K562 (cell line): ENCODE data around the gene SSU72. TPM values are rescaled to one million over a fixed set of nuclear protein-coding genes. Genes with fewer than 3 reads are reported as not detected.

Source experiments
- ATAC-seq: fragments of 200-7000 bp; cut with Tn5 transposase; 3 replicates; pipeline ENCODE4 v1.9.1; 2020; ENCODE audit warnings: moderate library complexity
- BruUV-seq: library from RNA; stranded (reverse); fragments of 400-500 nt; replicated peaks from 2 replicates; lab custom pipeline; 2021; lab: Mats Ljungman, UMichigan
- CTCF ChIA-PET: fragments of 300-600 bp; formaldehyde crosslinking; extraction: SDS; loops from one replicate; lab custom pipeline; 2021; ENCODE audit warnings: low intra/inter-chr PET ratio; lab: Yijun Ruan, JAX
- POLR2A ChIA-PET: fragments of 300-600, 350-650 bp; sonication (Branson Sonifier 250); formaldehyde crosslinking; extraction: SDS; loops from one replicate; lab custom pipeline; 2021; ENCODE audit warnings: antibody characterized with exemption, inconsistent platforms; lab: Yijun Ruan, JAX
- DNase-seq, 4 experiments: peaks; one replicate each; pipeline versions ENCODE4 v3.0.0 to v3.0.0-alpha.2; 2011 to 2018; ENCODE audit warnings: low spot score in 3 of 4, mixed read lengths in 3 of 4; ENCODE audit errors: extremely low read depth in 1 of 4
- FAIRE-seq: peaks from 2 replicates; lab custom pipeline; 2011; peaks lifted over from hg19 to GRCh38; lab: Jason Lieb, UNC
- H2AFZ ChIP-seq: 2 replicates; pipeline ENCODE4 v1.6.0; 2011; ENCODE audit warnings: low read depth, low read length, control low read depth, inconsistent platforms
- H3K27ac ChIP-seq: fragments of 200-600 bp; 3 replicates; pipeline ENCODE4 v1.8.0; 2011; ENCODE audit warnings: low read depth, mild to moderate bottlenecking, control low read depth, inconsistent platforms, low read length, moderate library complexity, mixed read lengths; ENCODE audit errors: extremely low read depth
- H3K27me3 ChIP-seq, 2 experiments: fragments of 300-600 bp in 1 of 2; 2 replicates in 1 of 2; 3 replicates in 1 of 2; pipeline versions ENCODE4 v1.6.0 to v1.8.0; 2011; ENCODE audit warnings: inconsistent platforms in 2 of 2, low read length in 2 of 2, mild to moderate bottlenecking in 1 of 2, mixed read lengths in 1 of 2, moderate library complexity in 1 of 2; ENCODE audit not compliant: control insufficient read depth in 2 of 2, insufficient read depth in 2 of 2
- H3K36me3 ChIP-seq: fragments of 300-600 bp; 3 replicates; pipeline ENCODE4 v1.8.0; 2011; ENCODE audit warnings: mild to moderate bottlenecking, low read length, inconsistent platforms; ENCODE audit not compliant: control insufficient read depth, insufficient read depth
- H3K4me1 ChIP-seq, 2 experiments: fragments of 200-600 bp in 1 of 2; replicated peaks in 1 of 2; 2 replicates in 1 of 2; 3 replicates in 1 of 2; pipeline versions ENCODE4 v1.5.1 to v1.8.0; 2011; ENCODE audit warnings: inconsistent platforms in 2 of 2, low read length in 2 of 2, mild to moderate bottlenecking in 1 of 2, mixed read lengths in 1 of 2, moderate library complexity in 1 of 2; ENCODE audit not compliant: control insufficient read depth in 2 of 2, insufficient read depth in 2 of 2
- H3K4me2 ChIP-seq: 2 replicates; pipeline ENCODE4 v1.6.1; 2011; ENCODE audit warnings: low read length, control low read depth, inconsistent platforms, mixed read lengths; ENCODE audit not compliant: insufficient read depth
- H3K4me3 ChIP-seq: fragments of 200-600 bp; sonication (generic), shearing (Covaris generic); 2 replicates; pipeline ENCODE4 v1.5.1; 2016; ENCODE audit warnings: control low read depth, inconsistent platforms
- H3K79me2 ChIP-seq: fragments of 200-600 bp; 3 replicates; pipeline ENCODE4 v1.8.0; 2011; ENCODE audit warnings: low read length, inconsistent platforms; ENCODE audit not compliant: control insufficient read depth, insufficient read depth
- H3K9ac ChIP-seq, 2 experiments: 2 replicates each; pipeline versions ENCODE4 v1.6.0 to v1.6.1; 2011; ENCODE audit warnings: low read depth in 2 of 2, low read length in 2 of 2, control low read depth in 1 of 2, inconsistent platforms in 1 of 2, mild to moderate bottlenecking in 1 of 2, mixed read lengths in 1 of 2; ENCODE audit not compliant: insufficient read depth in 1 of 2
- H3K9me1 ChIP-seq: one replicate; pipeline ENCODE4 v1.6.0; 2011; ENCODE audit warnings: inconsistent platforms, mild to moderate bottlenecking, low read length, moderate library complexity; ENCODE audit not compliant: control insufficient read depth, insufficient read depth
- H3K9me3 ChIP-seq: replicated peaks from 2 replicates; pipeline ENCODE4 v1.5.1; 2011; ENCODE audit warnings: low read depth, low read length, inconsistent platforms; ENCODE audit not compliant: control insufficient read depth, insufficient read depth
- H4K20me1 ChIP-seq: replicated peaks from 2 replicates; pipeline ENCODE4 v1.6.1; 2011; ENCODE audit warnings: low read length, inconsistent platforms, mixed read lengths; ENCODE audit not compliant: control insufficient read depth, insufficient read depth
- PBX2 ChIP-seq, 2 experiments: IDR thresholded peaks in 1 of 2; conservative IDR thresholded peaks in 1 of 2; 2 replicates each; pipeline ENCODE4 v1.6.1; 2016; ENCODE audit warnings: low read depth in 2 of 2, mild to moderate bottlenecking in 1 of 2, missing compliant biosample characterization in 1 of 2, missing genetic modification characterization in 1 of 2, moderate library complexity in 1 of 2
- PTTG1 ChIP-seq: fragments of 450-650 bp; IDR thresholded peaks from 2 replicates; pipeline ENCODE4 v1.6.1; 2016; ENCODE audit warnings: low read depth, mild to moderate bottlenecking, missing genetic modification characterization, missing compliant biosample characterization
- ZBTB2 ChIP-seq: fragments of 450-650 bp; IDR thresholded peaks from 2 replicates; pipeline ENCODE4 v1.6.1; 2016; ENCODE audit warnings: antibody characterized with exemption
- ZNF282 ChIP-seq: sonication (generic); formaldehyde crosslinking; IDR thresholded peaks from 2 replicates; pipeline ENCODE4 v1.8.1; 2023; ENCODE audit warnings: missing genetic modification reagents
- ZNF584 ChIP-seq: fragments of 200-800 bp; sonication (Bioruptor generic); IDR thresholded peaks from 2 replicates; pipeline ENCODE4 v1.6.1; 2016; ENCODE audit warnings: low read depth, mild to moderate bottlenecking, missing genetic modification characterization, missing compliant biosample characterization
- WGBS: fragments of 100-300 bp; shearing (Covaris generic); methylation state at CpG from one replicate; pipeline ENCODE4 v1.1.6; 2016; ENCODE audit warnings: low coverage, mixed read lengths; ENCODE audit not compliant: insufficient coverage; ENCODE audit errors: missing lambda C conversion rate; 5-methylcytosine and 5-hydroxymethylcytosine counted together
- in situ Hi-C: fragments of 300-500 bp; cut with MboI; formaldehyde crosslinking; loops from 4 replicates; pipeline ENCODE4 v1.15.0; 2018; ENCODE audit warnings: inconsistent platforms, mixed read lengths
- intact Hi-C: fragments of 100-400 bp; cut with micrococcal nuclease; formaldehyde crosslinking; loops from 2 replicates; pipeline ENCODE4 v1.14.2; 2022
- polyA plus RNA-seq, 8 experiments: library from polyadenylated mRNA; depleted of rRNA in 4 of 8; stranded (reverse) in 5 of 8; unstranded in 3 of 8; fragments of >200 nt; fragmentation: Nextera tagmentation in 2 of 8; fragmentation: Illumina TruSeq in 1 of 8; extraction: Ambion mirVana in 2 of 8; extraction: Trizol in 1 of 8; gene quantifications; 2 replicates each; pipeline versions ENCODE4 v1.2.1 to v1.2.3, GENCODE V29; 2011 to 2014; ENCODE audit warnings: inconsistent platforms in 1 of 8, missing spikeins in 1 of 8
- total RNA-seq, 7 experiments: library from RNA; depleted of rRNA in 6 of 7; stranded (reverse); fragments of >200 nt in 6 of 7; fragmentation: Illumina TruSeq in 2 of 7; extraction: Trizol in 2 of 7; gene quantifications; 2 replicates each; pipeline versions ENCODE4 v1.2.1 to v1.2.3, GENCODE V29; 2011 to 2021; ENCODE audit warnings: low replicate concordance in 1 of 7
- TF ChIP-seq, protein P1 (sequence below), 2 experiments: IDR thresholded peaks; 2 replicates each; pipeline ENCODE4 v1.6.1; 2011; ENCODE audit warnings: borderline replicate concordance in 1 of 2, control low read depth in 1 of 2, low read depth in 1 of 2, low read length in 1 of 2, mild to moderate bottlenecking in 1 of 2, mixed read lengths in 1 of 2, moderate library complexity in 1 of 2; ENCODE audit not compliant: insufficient read depth in 1 of 2, insufficient read length in 1 of 2, poor library complexity in 1 of 2, severe bottlenecking in 1 of 2; ENCODE audit errors: extremely low read depth in 1 of 2
- TF ChIP-seq, protein P2 (sequence below): fragments of 250-450 bp; sonication (Bioruptor Pico); IDR thresholded peaks from 2 replicates; pipeline ENCODE4 v1.4.0; 2020

SSU72 gene
- total and polyA plus RNA-seq, 9 of the 15 experiments (the other 6 are each of a cell fraction or from before 2014, with no cell fraction given): 70.8 to 201 (median 94.6) TPM

- no peak overlapping the region for H3K4me2 ChIP-seq
- no peaks in the 10 kb centered on the region for H3K9me3 ChIP-seq
- peak; percentile 8 for ATAC-seq
- no peaks in the 10 kb centered on the region for H3K27me3 ChIP-seq
- FAIRE-seq: peak; percentile 69
- H3K27ac ChIP-seq: no peak overlapping the region
- no peak overlapping the region for H3K4me3 ChIP-seq
- peak overlapping the region in 1 of 2 experiments; percentile 73; a peak in 2 of 4 replicates for H3K9ac ChIP-seq
- in situ Hi-C loops: no loop called here
- DNase-seq: no peak
- ChIA-PET CTCF (no interaction called here), POLR2A (interaction anchor here (0.5 to 5.9 kb wide), 9 partner anchors 8 to 97 kb away, joined by 3 to 61 read pairs (median 3); partner anchors contain the start of gene MIB2)
- no peak overlapping the region for H2AFZ ChIP-seq
- H3K36me3 ChIP-seq: no peaks in the 10 kb centered on the region
- intact Hi-C loops: no loop called here
- H3K79me2 ChIP-seq: no peaks in the 10 kb centered on the region; the same call in 2 of the 3 replicates
- H4K20me1 ChIP-seq: no peaks in the 10 kb centered on the region; the same call in 1 of the 2 replicates
- peaks cover 14 to 89% of the 10 kb centered on the region in 2 experiments; a peak in 4 of 5 replicates for H3K4me1 ChIP-seq
- no peaks in the 10 kb centered on the region for H3K9me1 ChIP-seq
- WGBS: 11% methylated on average over 18 of the region's 18 CpGs
- no TSS peak for BruUV-seq
- TF ChIP-seq PTTG1 (tag): no peak
- TF ChIP-seq, protein P1, sequence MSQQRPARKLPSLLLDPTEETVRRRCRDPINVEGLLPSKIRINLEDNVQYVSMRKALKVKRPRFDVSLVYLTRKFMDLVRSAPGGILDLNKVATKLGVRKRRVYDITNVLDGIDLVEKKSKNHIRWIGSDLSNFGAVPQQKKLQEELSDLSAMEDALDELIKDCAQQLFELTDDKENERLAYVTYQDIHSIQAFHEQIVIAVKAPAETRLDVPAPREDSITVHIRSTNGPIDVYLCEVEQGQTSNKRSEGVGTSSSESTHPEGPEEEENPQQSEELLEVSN (IDR thresholded peaks at IDR 0.05; ENCODE audit: borderline replicate concordance in 1 of 2, extremely low read depth in 1 of 2, insufficient read depth in 1 of 2, insufficient read length in 1 of 2, low read depth in 1 of 2, low read length in 1 of 2, poor library complexity in 1 of 2, severe bottlenecking in 1 of 2): peak in 1 of 2 experiments; percentile 25
- TF ChIP-seq ZBTB2: 0 out of 2 replicates have a peak, but pooled peaks have one; percentile 28
- TF ChIP-seq, protein P2, sequence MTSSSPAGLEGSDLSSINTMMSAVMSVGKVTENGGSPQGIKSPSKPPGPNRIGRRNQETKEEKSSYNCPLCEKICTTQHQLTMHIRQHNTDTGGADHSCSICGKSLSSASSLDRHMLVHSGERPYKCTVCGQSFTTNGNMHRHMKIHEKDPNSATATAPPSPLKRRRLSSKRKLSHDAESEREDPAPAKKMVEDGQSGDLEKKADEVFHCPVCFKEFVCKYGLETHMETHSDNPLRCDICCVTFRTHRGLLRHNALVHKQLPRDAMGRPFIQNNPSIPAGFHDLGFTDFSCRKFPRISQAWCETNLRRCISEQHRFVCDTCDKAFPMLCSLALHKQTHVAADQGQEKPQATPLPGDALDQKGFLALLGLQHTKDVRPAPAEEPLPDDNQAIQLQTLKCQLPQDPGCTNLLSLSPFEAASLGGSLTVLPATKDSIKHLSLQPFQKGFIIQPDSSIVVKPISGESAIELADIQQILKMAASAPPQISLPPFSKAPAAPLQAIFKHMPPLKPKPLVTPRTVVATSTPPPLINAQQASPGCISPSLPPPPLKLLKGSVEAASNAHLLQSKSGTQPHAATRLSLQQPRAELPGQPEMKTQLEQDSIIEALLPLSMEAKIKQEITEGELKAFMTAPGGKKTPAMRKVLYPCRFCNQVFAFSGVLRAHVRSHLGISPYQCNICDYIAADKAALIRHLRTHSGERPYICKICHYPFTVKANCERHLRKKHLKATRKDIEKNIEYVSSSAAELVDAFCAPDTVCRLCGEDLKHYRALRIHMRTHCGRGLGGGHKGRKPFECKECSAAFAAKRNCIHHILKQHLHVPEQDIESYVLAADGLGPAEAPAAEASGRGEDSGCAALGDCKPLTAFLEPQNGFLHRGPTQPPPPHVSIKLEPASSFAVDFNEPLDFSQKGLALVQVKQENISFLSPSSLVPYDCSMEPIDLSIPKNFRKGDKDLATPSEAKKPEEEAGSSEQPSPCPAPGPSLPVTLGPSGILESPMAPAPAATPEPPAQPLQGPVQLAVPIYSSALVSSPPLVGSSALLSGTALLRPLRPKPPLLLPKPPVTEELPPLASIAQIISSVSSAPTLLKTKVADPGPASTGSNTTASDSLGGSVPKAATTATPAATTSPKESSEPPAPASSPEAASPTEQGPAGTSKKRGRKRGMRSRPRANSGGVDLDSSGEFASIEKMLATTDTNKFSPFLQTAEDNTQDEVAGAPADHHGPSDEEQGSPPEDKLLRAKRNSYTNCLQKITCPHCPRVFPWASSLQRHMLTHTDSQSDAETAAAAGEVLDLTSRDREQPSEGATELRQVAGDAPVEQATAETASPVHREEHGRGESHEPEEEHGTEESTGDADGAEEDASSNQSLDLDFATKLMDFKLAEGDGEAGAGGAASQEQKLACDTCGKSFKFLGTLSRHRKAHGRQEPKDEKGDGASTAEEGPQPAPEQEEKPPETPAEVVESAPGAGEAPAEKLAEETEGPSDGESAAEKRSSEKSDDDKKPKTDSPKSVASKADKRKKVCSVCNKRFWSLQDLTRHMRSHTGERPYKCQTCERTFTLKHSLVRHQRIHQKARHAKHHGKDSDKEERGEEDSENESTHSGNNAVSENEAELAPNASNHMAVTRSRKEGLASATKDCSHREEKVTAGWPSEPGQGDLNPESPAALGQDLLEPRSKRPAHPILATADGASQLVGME (CRISPR knock-in tag): no peak
- TF ChIP-seq PBX2 (CRISPR knock-in tag; IDR thresholded peaks at IDR 0.05; ENCODE audit: low read depth): no peak
- TF ChIP-seq PBX2 (tag; conservative IDR thresholded peaks at IDR 0.05; ENCODE audit: low read depth): no peak
- TF ChIP-seq ZNF282 (CRISPR knock-in tag): no peak
- no peak for TF ChIP-seq ZNF584 (CRISPR knock-in tag)
Observed at GRCh38 chr1:1602304-1602967, 27.8 kb upstream of the SSU72 start.
